Activated CD8-positive, alpha-beta memory T cell treated with anti-CD3 and anti-CD28 coated beads, Interleukin-2, amount 50 U/mL, for 24 hours (primary cell): Measurements from ENCODE around the gene ZNF141.
"Not testable (repeated sequence)": the region's sequence is repeated elsewhere in the genome, so short reads cannot be mapped to it uniquely, and the experiment has no call there.

ENCODE experiments used
- DNase-seq: peaks from one replicate; pipeline ENCODE4 v3.0.0-alpha.2; 2020; ENCODE audit errors: extremely low read depth

Gene ZNF141

GRCh38 chr4:385934-386707 lies 48.5 kb downstream of the ZNF141 start:
- no peak for DNase-seq

GRCh38 chr4:386708-387105 lies 49.1 kb downstream of the ZNF141 start:
- no peak for DNase-seq

GRCh38 chr4:404006-404405 lies 66.4 kb downstream of the ZNF141 start:
- no peak for DNase-seq

- not testable (repeated sequence) for DNase-seq
These were observed 70.7 kb downstream of the ZNF141 start for GRCh38 chr4:408321-408720.

GRCh38 chr4:422587-422986 lies 85.0 kb downstream of the ZNF141 start:
- DNase-seq: no peak
